H9 (cell line): ENCODE data around the gene MTA3. TPM values are rescaled to one million over a fixed set of nuclear protein-coding genes. Genes with fewer than 3 reads are reported as not detected.

Experiments
- DNase-seq: peaks from one replicate; pipeline ENCODE4 v3.0.0-alpha.2; 2017
- H2AFZ ChIP-seq: one replicate; pipeline ENCODE4 v1.6.1; 2013; ENCODE audit warnings: mild to moderate bottlenecking, low read length, control low read depth, moderate library complexity
- H2AK5ac ChIP-seq: 2 replicates; pipeline ENCODE4 v1.6.1; 2013; ENCODE audit warnings: low read length, control low read depth, mixed read lengths; ENCODE audit not compliant: insufficient read length
- H2BK120ac ChIP-seq: one replicate; pipeline ENCODE4 v1.6.1; 2013; ENCODE audit warnings: low read depth, mild to moderate bottlenecking, low read length, control low read depth, inconsistent platforms; ENCODE audit not compliant: poor library complexity, severe bottlenecking
- H2BK12ac ChIP-seq: 2 replicates; pipeline ENCODE4 v1.6.1; 2013; ENCODE audit warnings: low read length, control low read depth, mixed read lengths, low read depth; ENCODE audit not compliant: insufficient read length
- H2BK15ac ChIP-seq: 2 replicates; pipeline ENCODE4 v1.6.1; 2013; ENCODE audit warnings: low read depth, low read length, control low read depth
- H2BK20ac ChIP-seq: one replicate; pipeline ENCODE4 v1.6.1; 2013; ENCODE audit warnings: low read depth, mild to moderate bottlenecking, low read length, control low read depth, inconsistent platforms; ENCODE audit not compliant: poor library complexity, severe bottlenecking
- H2BK5ac ChIP-seq: 2 replicates; pipeline ENCODE4 v1.6.1; 2013; ENCODE audit warnings: low read length, control low read depth, mixed read lengths; ENCODE audit not compliant: insufficient read length
- H3K14ac ChIP-seq: 2 replicates; pipeline ENCODE4 v1.6.1; 2013; ENCODE audit warnings: low read length, control low read depth; ENCODE audit not compliant: insufficient read depth
- H3K18ac ChIP-seq: 2 replicates; pipeline ENCODE4 v1.6.1; 2013; ENCODE audit warnings: low read depth, mild to moderate bottlenecking, mixed read lengths, low read length, control low read depth; ENCODE audit not compliant: insufficient read length
- H3K23ac ChIP-seq: 2 replicates; pipeline ENCODE4 v1.6.1; 2013; ENCODE audit warnings: low read length, control low read depth, mixed read lengths, low read depth; ENCODE audit not compliant: insufficient read length
- H3K23me2 ChIP-seq: 2 replicates; pipeline ENCODE4 v1.6.1; 2013; ENCODE audit warnings: low read depth, mild to moderate bottlenecking, mixed read lengths, low read length, control low read depth; ENCODE audit not compliant: insufficient read length, poor library complexity, severe bottlenecking
- H3K27ac ChIP-seq: 2 replicates; pipeline ENCODE4 v1.5.1; 2013; ENCODE audit warnings: low read length, control low read depth, mixed read lengths, low read depth; ENCODE audit not compliant: insufficient read length
- H3K27me3 ChIP-seq: 2 replicates; pipeline ENCODE4 v1.6.1; 2013; ENCODE audit warnings: low read length, control low read depth, inconsistent platforms; ENCODE audit not compliant: insufficient read depth
- H3K4ac ChIP-seq: 2 replicates; pipeline ENCODE4 v1.6.1; 2013; ENCODE audit warnings: low read depth, mild to moderate bottlenecking, control low read depth, inconsistent platforms, low read length, moderate library complexity
- H3K4me1 ChIP-seq: 2 replicates; pipeline ENCODE4 v1.6.1; 2013; ENCODE audit warnings: low read length, control low read depth, inconsistent platforms; ENCODE audit not compliant: insufficient read depth
- H3K4me2 ChIP-seq: 2 replicates; pipeline ENCODE4 v1.6.1; 2013; ENCODE audit warnings: low read length, control low read depth, mixed read lengths; ENCODE audit not compliant: insufficient read length, insufficient read depth
- H3K56ac ChIP-seq: 2 replicates; pipeline ENCODE4 v1.6.1; 2013; ENCODE audit warnings: low read depth, mild to moderate bottlenecking, mixed read lengths, low read length, control low read depth; ENCODE audit not compliant: insufficient read length
- H3K79me1 ChIP-seq: 2 replicates; pipeline ENCODE4 v1.6.1; 2013; ENCODE audit warnings: low read depth, mild to moderate bottlenecking, moderate library complexity, low read length, control low read depth, inconsistent platforms; ENCODE audit not compliant: insufficient read depth, poor library complexity, severe bottlenecking
- H3K79me2 ChIP-seq: 2 replicates; pipeline ENCODE4 v1.6.1; 2013; ENCODE audit warnings: low read length, control low read depth, inconsistent platforms; ENCODE audit not compliant: insufficient read depth
- H3K9ac ChIP-seq: 2 replicates; pipeline ENCODE4 v1.6.1; 2013; ENCODE audit warnings: low read length, control low read depth, mixed read lengths; ENCODE audit not compliant: insufficient read length; ENCODE audit errors: extremely low read depth
- H3K9me3 ChIP-seq: one replicate; pipeline ENCODE4 v1.6.1; 2013; ENCODE audit warnings: low read depth, low read length, inconsistent platforms; ENCODE audit not compliant: control insufficient read depth
- H3T11ph ChIP-seq: one replicate; pipeline ENCODE4 v1.6.1; 2013; ENCODE audit warnings: mild to moderate bottlenecking, low read length, control low read depth, inconsistent platforms
- H4K20me1 ChIP-seq: one replicate; pipeline ENCODE4 v1.6.1; 2013; ENCODE audit not compliant: control insufficient read depth, insufficient read length, insufficient read depth
- H4K5ac ChIP-seq: 2 replicates; pipeline ENCODE4 v1.6.1; 2013; ENCODE audit warnings: low read depth, mild to moderate bottlenecking, mixed read lengths, low read length, control low read depth; ENCODE audit not compliant: insufficient read length
- H4K8ac ChIP-seq: replicated peaks from 2 replicates; pipeline ENCODE4 v1.6.1; 2013; ENCODE audit warnings: low read length, control low read depth, mixed read lengths, low read depth; ENCODE audit not compliant: insufficient read length
- H4K91ac ChIP-seq: 2 replicates; pipeline ENCODE4 v1.6.1; 2013; ENCODE audit warnings: low read depth, mild to moderate bottlenecking, moderate library complexity, mixed read lengths, low read length, control low read depth; ENCODE audit not compliant: insufficient read length
- H3K27ac Mint-ChIP-seq, 3 experiments: 2 replicates in 2 of 3; 3 replicates in 1 of 3; pipeline ENCODE4 v1.8.0; 2020 to 2021; ENCODE audit warnings: mixed read lengths in 3 of 3, mild to moderate bottlenecking in 1 of 3, moderate library complexity in 1 of 3
- H3K27me3 Mint-ChIP-seq: 2 replicates; pipeline ENCODE4 v1.8.0; 2021; ENCODE audit warnings: low read depth, mild to moderate bottlenecking, moderate library complexity, mixed read lengths
- H3K36me3 Mint-ChIP-seq, 3 experiments: 2 replicates in 2 of 3; 3 replicates in 1 of 3; pipeline ENCODE4 v1.8.0; 2020 to 2021; ENCODE audit warnings: low read depth in 3 of 3, mixed read lengths in 3 of 3; ENCODE audit not compliant: insufficient read depth in 1 of 3
- H3K4me1 Mint-ChIP-seq, 2 experiments: 2 replicates each; pipeline ENCODE4 v1.8.0; 2020; ENCODE audit warnings: mixed read lengths in 2 of 2
- H3K4me3 Mint-ChIP-seq, 2 experiments: 2 replicates in 1 of 2; 3 replicates in 1 of 2; pipeline ENCODE4 v1.8.0; 2020 to 2021; ENCODE audit warnings: mild to moderate bottlenecking in 2 of 2, mixed read lengths in 2 of 2, moderate library complexity in 1 of 2
- H3K9me3 Mint-ChIP-seq, 2 experiments: 2 replicates in 1 of 2; 3 replicates in 1 of 2; pipeline ENCODE4 v1.8.0; 2020; ENCODE audit warnings: mild to moderate bottlenecking in 2 of 2, mixed read lengths in 2 of 2, moderate library complexity in 1 of 2
- CTCF ChIP-seq: fragments of 200-600 bp; sonication (generic); conservative IDR thresholded peaks from 3 replicates; pipeline ENCODE4 v1.8.0; 2021; ENCODE audit warnings: antibody characterized with exemption, mild to moderate bottlenecking
- WGBS: extraction: QIAGEN DNeasy Blood & Tissue Kit; methylation state at CpG from one replicate; pipeline ENCODE4 v1.1.7; 2013; ENCODE audit warnings: missing lambda C conversion rate, low lambda C conversion rate, mixed read lengths; ENCODE audit not compliant: insufficient read length; ENCODE audit errors: extremely low coverage; 5-methylcytosine and 5-hydroxymethylcytosine counted together
- total RNA-seq: library from RNA; stranded (reverse); gene quantifications from 2 replicates; pipeline ENCODE4 v1.2.1, GENCODE V29; 2021

The MTA3 gene
- total RNA-seq, 1 experiment from 2014 or later = 253 TPM

- no peaks in the 10 kb centered on the region for H3K27me3 Mint-ChIP-seq
- Histone ChIP-seq H2BK5ac (no peak overlapping the region), H2BK20ac (no peak overlapping the region), H3K79me1 (no peaks in the 10 kb centered on the region), H3K9me3 (no peaks in the 10 kb centered on the region), H3K79me2 (no peaks in the 10 kb centered on the region), H2BK15ac (no peak overlapping the region), H3K4ac (no peak overlapping the region), H4K8ac (no peak overlapping the region), H2AFZ (no peak overlapping the region), H3K4me2 (no peak overlapping the region), H3K14ac (no peak overlapping the region), H4K20me1 (no peaks in the 10 kb centered on the region), H3K9ac (no peak overlapping the region), H2AK5ac (no peak overlapping the region), H3K18ac (no peak overlapping the region), H3K23ac (no peak overlapping the region), H4K5ac (no peak overlapping the region), H3T11ph (no peak overlapping the region), H2BK120ac (no peak overlapping the region), H3K23me2 (no peaks in the 10 kb centered on the region), H4K91ac (no peak overlapping the region), H2BK12ac (no peak overlapping the region), H3K4me1 (no peaks in the 10 kb centered on the region), H3K27me3 (no peaks in the 10 kb centered on the region), H3K27ac (no peak overlapping the region), H3K56ac (no peak overlapping the region)
- peaks cover 4 to 9% (median 5%) of the 10 kb centered on the region in 3 experiments; a peak in 6 of 7 replicates for H3K36me3 Mint-ChIP-seq
- TF ChIP-seq CTCF = no peak
- DNase-seq = no peak
- no peak overlapping the region for H3K4me3 Mint-ChIP-seq
- H3K4me1 Mint-ChIP-seq = peaks cover 12 to 27% of the 10 kb centered on the region in 2 experiments
- whole genome bisulfite sequencing = no CpG with 5 or more reads among the region's 16 CpGs
- no peaks in the 10 kb centered on the region for H3K9me3 Mint-ChIP-seq
- H3K27ac Mint-ChIP-seq = peak overlapping the region; percentile 24 to 75 (median 40); a peak in 4 of 7 replicates
Observed at GRCh38 chr2:42767080-42767898, 198.9 kb downstream of the MTA3 start.
